Renal pelvis (tissue), 4 donors: ENCODE data around the gene UMODL1. TPM values are rescaled to one million over a fixed set of nuclear protein-coding genes. Genes with fewer than 3 reads are reported as not detected.

Experiments
- DNase-seq: peaks from one replicate; pipeline ENCODE4 v3.0.0-alpha.2; 2013
- polyA plus RNA-seq, 3 donors: library from polyadenylated mRNA; unstranded; fragments of 120-200 nt; gene quantifications; one replicate each; pipeline ENCODE4 v1.2.1, GENCODE V29; 2013; ENCODE audit not compliant: insufficient read length in 3 of 3

Gene UMODL1
- polyA plus RNA-seq, 3 donors, result 0.06 to 0.21 (median 0.10) TPM

DNA sequence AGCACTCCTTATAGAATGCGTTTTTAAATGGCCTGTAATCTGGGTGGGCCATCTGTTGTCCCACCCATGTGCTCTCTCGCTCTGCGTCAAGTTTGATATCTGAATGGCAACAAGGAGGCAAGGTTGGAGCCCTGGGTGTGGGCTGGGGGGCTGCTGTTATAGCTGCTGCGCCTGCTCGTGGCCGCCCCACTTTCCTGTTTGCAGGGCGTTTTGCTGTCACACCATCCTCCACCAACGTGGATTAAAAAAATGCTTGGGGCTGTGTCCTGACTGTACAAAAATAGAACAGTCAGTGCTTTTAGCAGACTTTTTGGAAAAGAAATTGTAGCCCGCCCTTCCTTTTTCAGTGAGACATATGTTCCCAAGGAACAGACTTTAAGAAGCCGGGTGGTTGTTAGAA, 25.4 kb downstream of the UMODL1 start:
- DNase-seq, result no peak

DNA sequence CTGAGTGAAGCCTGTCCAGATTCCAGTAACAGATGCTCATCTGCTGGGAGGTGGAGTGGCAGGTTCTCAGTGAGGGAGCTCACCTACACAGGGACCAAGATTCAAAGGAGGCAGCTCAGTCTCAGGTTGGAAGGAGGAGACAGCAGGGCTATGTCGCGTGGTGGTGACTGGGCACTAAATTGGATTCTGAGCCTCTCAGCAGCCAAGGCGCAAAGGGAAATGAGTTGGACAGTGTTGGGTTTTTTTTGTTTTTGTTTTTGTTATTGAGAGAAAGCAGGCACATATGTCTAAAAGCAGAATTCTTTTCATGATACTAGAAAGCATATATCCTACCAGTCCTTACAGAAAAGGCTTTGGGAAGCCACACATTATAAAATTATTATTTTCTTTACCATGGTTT, 26.2 kb downstream of the UMODL1 start:
- DNase-seq, result no peak

DNA sequence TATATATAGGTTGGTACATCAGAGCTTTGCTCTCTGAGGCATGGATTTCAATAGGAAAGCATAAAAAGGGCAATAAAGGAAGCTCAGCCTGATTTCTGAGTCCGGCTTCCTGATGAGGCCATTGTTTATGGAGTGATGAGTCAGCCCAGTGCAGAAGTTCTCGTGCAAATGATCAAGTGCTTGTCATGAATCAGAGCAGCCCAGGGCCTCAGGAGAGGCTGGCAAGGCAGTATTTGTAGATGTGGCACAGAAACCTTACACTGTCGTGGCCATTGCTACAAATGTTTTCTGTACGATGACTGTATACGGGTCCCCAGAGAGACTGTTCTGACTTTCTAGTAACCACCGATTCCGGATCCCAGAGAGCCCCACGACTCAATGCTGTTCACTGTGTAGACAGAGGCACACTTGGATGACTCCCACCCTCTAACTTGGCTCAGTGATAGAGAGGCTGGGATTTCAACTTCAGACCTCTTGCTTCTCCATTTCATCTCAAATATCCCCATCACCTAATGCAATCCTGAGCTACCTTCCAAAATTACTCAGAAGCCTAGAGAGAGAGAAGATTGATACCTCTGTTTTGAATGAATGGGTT, 26.8 kb downstream of the UMODL1 start:
- no peak for DNase-seq

DNA sequence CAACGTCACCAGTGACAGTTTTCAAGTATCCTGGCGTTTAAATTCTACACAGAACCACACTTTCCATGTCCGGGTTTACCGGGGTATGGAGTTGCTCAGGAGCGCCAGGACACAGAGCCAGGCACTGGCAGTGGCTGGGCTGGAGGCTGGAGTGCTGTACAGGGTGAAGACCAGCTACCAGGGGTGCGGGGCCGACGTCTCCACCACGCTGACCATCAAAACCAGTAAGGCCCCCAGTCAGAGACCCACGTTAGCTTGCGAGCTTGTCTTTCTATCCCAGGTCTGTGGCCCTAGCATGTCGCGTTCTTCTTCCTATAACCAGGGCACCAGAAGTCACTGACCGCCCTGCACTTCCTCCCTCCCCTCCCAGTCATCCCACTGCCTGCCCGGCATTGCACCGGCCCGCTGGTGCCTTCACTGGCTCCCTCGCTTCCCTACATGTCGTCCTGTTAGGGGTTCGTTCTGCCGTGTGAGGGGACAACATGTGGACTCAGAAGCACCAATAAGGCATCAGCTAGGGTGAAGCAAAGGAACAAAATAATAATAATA, 27.9 kb downstream of the UMODL1 start:
- no peak for DNase-seq

DNA sequence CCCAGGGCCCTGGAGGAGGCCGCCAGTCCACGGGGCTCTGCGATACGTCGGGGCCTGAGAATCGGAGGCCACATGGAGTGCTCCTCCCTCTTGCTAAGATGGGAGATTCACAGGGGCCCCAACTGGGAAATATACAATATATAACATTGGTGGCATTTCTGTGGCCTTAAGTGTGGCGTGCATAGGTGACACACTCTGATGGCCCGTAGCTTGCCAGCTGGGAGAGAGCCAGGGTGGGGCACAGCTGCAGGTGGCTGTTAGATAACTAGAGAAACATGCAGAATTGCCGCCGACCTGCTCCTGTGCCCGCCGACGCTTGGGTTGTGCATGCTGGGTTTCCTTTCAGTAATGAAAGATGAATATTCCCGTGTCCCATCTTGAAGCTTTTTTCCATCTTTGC, 30.1 kb downstream of the UMODL1 start:
- DNase-seq, result no peak

DNA sequence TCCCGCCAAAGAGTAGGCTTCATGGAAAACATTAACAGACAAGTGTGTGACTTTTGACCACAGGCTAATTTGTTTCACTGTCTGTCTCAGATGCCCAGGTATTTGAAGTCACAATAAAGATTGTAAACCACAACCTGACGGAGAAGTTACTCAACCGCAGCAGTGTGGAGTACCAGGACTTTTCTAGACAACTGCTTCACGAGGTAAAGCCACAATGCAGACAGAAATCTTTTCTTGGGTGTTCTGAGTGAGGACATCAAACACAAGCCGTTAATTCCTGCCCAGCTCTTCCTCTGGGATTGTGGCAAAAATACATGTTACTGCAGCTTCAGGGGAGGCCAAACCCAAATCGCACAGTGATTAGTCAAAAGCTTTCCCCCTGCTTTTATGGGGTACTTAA, 31.0 kb downstream of the UMODL1 start:
- DNase-seq, result no peak

DNA sequence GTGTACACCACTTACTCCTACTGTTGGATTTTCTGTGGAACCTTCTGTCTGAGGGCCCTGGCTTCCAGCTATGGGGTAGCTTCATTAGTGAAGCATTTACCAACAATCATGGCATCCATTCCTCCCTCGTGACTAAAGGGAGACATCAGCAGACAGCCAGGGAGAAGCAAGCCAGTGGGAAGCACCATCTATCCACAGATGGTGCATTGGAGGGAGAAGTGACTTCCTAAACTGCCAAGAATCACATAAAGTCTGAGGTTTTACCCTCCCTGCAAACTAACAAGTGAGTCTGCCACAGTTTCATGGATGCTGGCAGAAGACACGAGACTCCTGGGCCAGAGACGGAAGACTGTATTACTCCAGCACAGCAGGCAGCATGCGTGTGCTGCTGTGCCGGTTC, 31.4 kb downstream of the UMODL1 start:
- no peak for DNase-seq

DNA sequence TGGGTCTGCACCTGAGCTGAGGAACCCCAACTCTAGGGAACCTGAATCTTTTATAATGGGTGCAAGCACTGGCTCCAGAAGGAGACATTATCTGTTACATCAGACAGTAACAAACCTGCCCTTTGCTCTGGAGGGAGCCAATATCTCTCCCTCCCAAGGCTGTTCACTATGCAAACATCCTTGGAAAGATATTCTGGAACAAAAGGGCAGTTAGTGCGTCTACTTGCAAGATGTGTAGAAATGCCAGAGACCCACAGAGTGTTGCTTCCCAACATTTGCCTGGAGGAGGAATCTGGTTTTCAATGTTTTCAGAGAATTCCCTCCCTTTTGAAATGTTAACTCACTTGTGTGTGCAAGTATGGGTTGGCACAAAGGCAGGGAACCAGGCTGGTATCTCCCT, 31.9 kb downstream of the UMODL1 start:
- no peak for DNase-seq

DNA sequence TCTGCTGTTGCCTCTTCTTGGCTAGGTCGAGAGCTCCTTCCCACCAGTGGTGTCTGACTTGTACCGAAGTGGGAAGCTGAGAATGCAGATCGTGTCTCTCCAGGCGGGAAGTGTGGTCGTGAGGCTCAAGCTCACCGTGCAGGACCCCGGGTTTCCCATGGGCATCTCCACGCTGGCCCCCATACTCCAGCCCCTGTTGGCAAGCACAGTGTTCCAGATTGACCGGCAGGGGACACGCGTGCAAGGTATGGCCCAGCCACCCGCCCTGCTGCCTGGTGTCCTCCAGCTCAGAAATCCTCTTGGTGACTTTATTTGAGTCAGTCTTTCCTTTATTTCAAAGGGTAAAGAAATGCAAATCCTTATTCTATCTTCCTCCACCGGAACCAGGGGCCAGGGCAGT, 32.7 kb downstream of the UMODL1 start:
- no peak for DNase-seq

DNA sequence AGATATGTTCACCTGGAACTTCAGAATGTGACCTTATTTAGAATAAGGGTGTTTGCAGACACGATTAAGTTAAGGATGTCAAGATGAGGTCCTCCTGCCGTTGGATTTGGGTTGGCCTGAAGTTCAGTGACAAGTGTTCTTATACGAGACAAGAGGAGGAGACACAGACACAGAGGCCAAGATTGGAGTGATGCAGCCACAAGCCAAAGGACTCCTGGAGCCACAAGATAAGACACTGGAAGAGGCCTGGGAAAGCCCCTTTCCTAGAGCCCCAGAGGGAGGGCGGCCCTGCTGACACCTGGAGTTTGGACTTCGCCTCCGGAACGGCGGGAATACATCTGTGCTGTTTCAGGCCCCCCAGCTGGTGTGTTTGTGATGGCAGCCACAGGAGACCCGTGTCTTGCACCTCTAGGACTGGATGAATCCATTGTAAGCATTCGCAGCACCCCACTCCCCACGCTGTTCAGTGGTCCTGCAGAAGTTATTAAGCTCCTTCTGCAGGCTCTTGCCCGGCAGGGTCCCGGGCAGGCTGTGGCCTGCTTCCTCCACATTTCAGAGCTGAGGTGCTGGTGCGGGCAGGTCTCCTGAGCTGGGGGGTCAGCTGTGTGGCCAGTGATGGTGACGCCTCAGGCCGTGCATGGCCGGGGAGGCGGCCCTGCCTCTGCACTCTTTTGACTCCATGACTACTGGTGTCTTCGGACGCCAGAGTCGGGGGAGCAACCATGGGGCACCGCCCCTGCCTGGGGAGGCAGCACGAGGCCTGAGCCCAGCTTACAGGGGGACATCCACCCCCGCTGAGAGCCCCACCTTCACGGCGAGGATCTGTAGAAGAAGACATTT, 34.6 kb downstream of the UMODL1 start:
- no peak for DNase-seq

DNA sequence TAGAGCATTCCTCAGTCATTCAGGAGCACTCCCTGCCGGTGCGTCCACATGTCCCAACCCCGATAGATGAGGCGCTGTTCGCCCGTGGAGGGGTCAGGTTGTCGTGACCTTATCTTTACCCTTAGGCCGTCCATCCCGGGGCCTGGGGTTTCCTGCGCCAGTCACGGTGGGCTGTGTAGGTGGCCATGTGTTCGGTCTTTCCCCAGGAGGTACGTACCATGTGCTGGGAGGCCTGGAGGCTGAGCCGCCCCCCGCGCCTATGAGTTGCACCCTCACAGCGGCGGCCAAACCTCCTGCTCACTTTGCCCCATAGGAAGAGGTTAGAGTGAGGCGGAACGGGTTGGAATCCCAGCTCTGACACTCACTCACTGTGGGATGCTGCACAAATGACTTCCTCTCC, 35.3 kb downstream of the UMODL1 start:
- no peak for DNase-seq

DNA sequence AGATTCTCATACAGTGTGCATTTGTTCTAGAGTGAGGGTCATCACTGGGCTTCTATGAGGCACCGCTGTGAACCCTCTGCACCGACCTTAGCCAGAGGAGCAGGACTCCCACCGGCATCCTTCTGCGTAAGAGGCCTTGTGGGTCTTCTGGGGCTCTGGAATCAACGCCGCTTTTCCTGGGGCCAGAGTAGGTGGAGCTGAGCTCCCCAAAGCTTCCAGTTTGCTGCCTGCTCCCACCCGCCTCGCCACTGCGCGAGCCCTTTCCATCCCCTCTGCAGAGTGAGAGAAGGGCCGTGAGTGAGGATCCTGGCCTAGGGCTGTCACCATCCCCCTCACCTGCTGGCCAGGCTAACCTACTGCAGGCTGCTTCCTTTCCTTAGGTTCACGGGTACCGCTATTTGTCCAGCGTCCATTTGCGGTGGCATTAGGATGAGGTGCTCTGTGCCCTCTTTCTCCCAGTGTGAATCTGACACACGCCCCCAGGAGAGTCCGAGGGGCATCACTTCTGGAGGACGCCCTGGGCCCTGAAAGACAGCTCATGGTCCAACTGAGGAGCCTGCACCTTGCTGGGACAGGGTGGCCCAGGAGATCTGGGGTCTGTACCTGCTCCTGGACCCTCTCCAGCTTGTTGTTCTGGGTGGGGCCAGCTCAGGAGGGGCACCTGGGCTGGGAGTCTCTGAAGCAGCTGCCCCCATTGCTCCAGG, 36.2 kb downstream of the UMODL1 start:
- DNase-seq, result no peak

DNA sequence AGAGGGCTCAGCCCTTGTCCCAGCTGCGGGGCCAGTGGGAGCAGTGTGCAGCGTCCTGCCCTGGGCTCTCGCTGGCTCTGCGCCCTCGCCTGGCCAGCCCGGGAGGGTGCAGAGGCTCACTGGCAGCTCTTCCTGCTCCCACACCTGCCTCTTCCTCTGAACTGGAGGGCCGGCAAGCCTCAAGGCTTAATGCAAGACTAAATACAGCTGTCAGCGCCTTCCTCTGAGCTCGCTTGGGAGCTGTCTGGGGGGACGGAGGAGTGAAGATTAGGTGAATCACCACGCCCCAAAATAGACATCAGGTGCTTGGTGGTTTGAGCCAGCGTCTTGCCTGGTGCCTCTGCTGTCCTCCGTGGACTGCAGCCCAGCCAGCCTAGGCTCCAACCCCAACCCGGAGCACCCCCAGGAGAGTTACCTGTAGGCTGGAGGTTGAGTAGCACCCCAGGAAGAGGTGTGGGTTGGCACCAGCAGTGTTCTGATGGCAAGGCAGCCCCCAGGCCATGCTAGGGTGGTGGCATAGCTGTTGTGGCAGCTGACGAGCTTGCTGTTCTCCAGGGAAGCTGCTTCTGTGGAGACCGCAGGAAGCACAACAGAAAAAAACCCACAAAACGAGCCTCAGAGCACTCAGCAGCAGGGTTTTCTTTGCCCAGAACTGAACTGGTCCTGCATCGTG, 36.9 kb downstream of the UMODL1 start:
- DNase-seq, result peak; percentile 63

DNA sequence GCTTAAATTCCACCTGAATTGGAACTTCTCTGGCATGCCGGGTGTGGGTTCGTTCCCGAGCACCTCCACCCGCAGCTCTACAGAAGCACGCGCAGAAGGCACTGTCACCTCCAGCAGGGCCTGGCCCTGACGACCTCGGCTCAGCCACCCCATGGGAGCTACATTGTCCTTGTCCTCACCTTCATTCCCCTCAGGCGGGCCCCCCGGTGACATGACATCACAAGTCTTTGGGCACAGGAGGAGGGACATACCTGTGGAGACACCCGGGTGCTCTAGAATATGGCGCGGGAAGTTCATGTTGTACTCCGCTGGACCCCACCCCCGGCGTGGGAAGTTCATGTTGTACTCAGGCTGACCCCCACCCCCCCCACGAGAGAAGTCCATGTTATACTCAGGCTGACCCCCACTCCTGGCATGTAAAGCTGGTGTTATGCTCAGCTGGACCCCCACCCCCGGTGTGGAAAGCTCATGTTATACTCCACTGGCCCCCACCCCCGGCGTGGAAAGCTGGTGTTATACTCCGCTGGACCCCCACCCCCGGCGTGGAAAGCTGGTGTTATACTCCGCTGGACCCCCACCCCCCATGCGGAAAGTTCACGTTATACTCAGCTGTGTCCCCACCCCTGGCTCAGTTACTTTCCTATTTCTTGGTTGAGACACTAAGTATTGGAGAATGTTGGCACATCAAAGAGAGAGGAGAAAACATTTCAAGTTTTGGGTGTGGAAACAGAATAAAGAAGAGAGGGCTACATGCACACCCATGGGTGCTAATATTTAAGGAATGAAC, 37.6 kb downstream of the UMODL1 start:
- no peak for DNase-seq

DNA sequence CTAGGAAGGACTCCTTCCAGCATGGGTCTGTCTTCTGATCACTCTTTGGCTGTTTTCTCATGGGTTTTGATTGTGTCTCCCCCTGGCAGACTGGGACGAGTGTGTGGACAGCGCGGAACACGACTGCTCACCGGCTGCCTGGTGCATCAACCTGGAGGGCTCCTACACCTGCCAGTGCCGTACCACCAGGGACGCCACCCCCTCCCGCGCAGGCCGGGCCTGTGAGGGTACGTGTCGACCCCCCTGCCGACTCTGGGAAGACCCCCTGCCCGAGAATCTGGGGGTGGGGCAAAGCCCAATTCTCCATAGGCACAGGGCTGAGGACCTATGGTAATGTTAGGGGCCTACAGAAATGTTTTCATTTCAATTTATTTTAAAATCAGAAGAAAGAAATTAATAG, 38.4 kb downstream of the UMODL1 start:
- DNase-seq, result no peak

DNA sequence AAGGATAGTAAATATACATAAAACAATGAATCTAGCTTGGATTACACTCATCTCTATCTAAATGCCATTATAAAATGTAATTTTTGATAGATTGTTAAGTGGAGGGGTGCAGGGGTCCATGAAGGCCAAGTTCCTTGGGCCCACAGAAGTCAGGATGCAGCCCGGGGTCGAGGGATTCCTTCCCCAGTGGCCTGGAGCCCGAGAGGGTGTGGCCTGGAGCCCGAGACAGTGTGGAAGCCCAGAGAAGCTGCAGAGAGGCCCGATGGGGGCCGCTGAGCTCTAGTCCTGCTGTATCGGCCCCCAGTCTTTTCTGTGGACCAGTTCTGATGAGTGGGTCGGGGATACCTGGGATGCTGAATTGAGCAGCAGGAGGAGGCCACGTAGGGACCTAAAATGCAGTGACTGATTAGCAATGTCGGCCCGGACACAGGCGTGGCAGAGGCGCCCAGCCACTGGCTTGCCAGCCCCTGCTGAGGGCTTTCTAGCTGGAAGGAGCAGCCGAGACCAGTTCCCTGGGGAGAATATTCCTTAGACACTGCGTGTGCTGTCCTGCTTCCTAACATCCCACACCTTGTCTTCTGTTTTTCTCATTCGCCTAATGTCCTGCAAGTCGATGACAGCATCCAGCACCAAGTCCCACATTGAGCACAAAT, 38.9 kb downstream of the UMODL1 start:
- DNase-seq, result no peak

DNA sequence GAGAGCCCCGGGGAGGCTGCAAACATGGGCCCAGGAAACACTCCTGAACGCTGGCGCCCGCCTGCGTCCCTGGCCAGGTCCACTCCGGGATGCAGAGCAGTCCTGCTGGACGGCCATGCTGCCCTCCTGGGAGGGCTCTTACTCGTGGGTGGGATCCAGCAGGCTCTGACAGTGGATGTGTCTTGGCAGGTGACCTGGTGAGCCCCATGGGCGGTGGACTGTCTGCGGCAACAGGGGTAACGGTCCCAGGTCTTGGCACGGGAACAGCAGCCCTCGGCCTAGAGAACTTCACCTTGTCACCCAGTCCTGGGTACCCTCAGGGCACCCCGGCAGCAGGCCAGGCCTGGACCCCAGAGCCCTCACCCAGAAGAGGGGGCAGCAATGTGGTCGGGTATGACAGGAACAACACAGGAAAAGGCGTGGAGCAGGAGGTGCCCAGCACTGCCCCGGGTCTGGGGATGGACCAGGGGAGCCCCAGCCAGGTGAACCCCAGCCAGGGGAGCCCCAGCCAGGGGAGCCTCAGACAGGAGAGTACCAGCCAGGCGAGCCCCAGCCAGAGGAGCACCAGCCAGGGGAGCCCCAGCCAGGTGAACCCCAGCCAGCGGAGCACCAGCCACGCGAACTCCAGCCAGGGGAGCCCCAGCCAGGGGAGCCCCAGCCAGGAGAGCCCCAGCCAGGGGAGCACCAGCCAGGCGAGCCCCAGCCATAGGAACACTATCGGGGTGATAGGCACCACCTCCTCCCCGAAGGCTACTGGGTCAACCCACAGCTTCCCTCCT, 39.8 kb downstream of the UMODL1 start:
- DNase-seq, result no peak

DNA sequence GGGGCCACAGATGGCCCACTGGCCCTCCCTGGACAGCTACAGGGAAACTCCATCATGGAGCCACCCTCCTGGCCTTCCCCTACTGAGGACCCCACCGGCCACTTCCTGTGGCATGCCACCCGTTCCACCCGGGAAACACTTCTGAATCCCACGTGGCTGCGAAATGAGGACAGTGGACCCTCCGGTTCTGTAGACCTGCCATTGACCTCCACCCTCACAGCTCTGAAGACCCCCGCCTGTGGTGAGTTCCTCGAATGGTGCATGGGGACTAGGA, 40.3 kb downstream of the UMODL1 start:
- DNase-seq, result no peak

DNA sequence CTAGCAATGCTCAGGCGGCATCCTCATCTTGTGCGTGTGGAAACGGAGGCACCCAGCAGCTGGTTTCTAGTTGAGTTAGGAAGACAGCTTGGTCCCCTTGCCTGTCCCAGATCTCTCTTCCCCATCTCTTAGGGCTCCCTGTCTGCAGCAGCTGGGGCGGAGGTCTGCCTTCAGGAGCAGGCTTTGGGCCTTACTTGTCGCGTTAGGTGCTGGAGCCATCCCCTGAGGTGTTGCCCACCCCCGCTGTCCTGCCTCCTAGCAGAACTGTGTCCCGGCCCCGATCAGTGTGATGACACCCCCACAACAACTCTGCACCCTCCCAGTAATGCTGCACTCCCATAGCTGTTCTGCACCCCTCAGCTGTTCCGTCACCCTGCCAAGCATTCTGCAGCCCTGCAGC, 40.7 kb downstream of the UMODL1 start:
- DNase-seq, result no peak

DNA sequence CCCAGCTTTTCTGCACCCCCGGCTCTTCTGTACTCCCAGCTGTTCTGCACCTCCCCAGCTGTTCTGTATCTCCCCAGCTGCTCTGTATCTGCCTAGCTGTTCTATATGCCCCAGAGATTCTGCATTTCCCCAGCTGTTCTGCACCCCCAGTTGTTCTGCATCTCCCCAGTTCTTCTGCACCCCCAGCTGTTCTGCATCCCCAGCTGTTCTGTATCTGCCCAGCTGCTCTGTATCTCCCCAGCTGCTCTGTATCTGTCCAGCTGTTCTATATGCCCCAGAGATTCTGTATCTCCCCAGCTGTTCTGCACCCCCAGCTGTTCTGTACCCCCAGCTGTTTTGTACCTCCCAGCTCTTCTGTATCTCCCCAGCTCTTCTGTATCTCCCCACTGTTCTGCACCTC, 41.1 kb downstream of the UMODL1 start:
- DNase-seq, result no peak
